Measurements from ENCODE around the gene AKAP5. TPM values are rescaled to one million over a fixed set of nuclear protein-coding genes. Genes with fewer than 3 reads are reported as not detected.
A peak's percentile ranks its signal among the peaks of the same experiment; 100 is the strongest.

The AKAP5 gene
- total and polyA plus RNA-seq, 4 experiments from 2014 or later: 0.11 to 0.20 (median 0.14) TPM; not detected in 1

DNA sequence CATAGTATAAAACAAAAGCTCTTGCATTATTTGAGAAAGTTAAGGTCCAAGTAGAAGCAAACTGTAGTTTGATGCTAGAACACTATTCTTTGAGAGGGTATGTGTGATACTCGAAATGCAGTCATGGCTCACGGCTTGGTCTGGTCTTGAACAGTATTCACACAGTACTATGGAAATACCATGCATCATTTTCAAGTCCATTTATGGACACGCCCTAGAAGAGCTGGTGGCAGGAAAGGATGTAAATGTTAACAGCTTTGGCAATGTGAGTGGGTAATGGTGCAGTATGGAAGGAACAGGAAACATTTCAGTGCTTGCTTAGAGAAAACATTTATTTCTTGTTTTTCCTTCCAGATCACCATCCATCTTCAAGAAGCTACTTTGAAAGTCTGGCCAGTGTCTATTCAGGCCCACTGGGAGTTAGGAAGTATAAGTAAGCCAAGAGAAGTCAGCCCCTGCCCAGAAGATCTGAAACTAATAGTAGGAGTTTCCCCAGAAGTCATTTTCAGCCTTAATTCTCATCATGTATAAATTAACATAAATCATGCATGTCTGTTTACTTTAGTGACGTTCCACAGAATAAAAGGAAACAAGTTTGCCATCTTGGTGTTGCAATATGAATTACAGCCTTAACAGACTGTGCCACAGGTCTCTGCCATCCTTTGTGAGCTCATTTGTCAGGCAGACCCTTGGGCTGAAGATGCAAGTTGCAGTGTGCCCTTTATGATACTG lies 5.7 kb upstream of the AKAP5 start:
- H3K36me3 ChIP-seq (ENCODE audit: insufficient read depth, low read length): peaks cover 6% of the 10 kb centered on the region
- Mint-ChIP-seq H3K27ac (peak overlapping the region in 2 of 7 donors; percentile 19 to 58), H3K36me3 (peaks cover 3 to 22% of the 10 kb centered on the region in 2 donors), H3K4me1 (peaks cover under 1 to 20% (median 7%) of the 10 kb centered on the region in 4 donors), H3K27me3 (no peaks in the 10 kb centered on the region), H3K4me3 (no peak overlapping the region), H3K9me3 (no peaks in the 10 kb centered on the region)
- intact Hi-C loops (cut with micrococcal nuclease): no loop called here
- no peaks in the 10 kb centered on the region for H3K9me3 ChIP-seq (ENCODE audit: control insufficient read depth in 1 of 2, low read length in 2 of 2)
- H3K4me3 ChIP-seq (ENCODE audit: low read length in 2 of 2): no peak overlapping the region
- no peak overlapping the region for H3K27ac ChIP-seq (ENCODE audit: low read depth, low read length)
- H3K27me3 ChIP-seq (ENCODE audit: insufficient read depth, low read length): no peaks in the 10 kb centered on the region
- ChIA-PET CTCF (ENCODE audit: partially characterized antibody) (interaction anchor here (1.1 to 1.2 kb wide), 2 partner anchors 51 to 116 kb away, joined by 3 to 4 read pairs; no protein-coding TSS in a partner anchor), POLR2A (ENCODE audit: partially characterized antibody) (no interaction called here)
- H3K4me1 ChIP-seq (ENCODE audit: insufficient read depth, low read length): peaks cover 6% of the 10 kb centered on the region
- DNase-seq: no peak

DNA sequence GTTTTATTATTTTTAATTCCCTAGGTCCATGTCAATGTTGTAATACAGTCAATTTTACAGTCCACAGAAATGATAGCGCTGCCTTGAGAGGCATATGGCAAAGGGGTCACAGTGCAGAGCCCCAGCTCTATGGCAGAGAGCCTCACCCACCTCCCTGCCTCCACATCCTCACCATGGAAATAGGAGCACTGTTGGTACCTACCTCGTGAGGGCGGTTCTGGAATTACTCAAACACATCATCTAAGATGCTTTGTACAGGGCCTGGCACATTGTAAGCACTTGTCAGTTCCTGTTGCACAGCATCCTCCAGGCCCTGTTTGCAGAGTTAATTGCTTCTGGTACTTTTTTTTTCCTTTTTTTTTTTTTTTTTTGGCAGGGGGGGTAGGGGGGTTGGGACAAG lies 4.1 kb upstream of the AKAP5 start:
- H3K9me3 Mint-ChIP-seq: no peaks in the 10 kb centered on the region

DNA sequence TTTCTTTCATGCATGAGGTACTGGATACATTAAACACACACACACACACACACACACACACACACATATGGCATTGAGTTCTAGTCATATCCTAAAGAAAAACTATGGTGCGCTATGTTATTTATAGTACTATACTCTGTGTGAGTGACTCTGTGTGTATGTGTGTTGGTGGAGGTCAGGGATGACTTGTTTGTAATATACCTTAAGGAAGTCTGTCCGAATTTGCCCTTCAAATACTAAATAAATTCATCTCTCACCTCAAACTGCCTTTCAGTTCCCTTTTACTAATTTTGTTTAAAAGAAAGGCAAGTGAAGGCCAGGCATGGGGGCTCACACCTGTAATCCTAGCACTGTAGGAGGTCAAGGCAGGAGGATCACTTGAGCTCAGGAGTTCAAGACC lies 2.1 kb upstream of the AKAP5 start:
- no peaks in the 10 kb centered on the region for H3K27me3 Mint-ChIP-seq
- H3K36me3 ChIP-seq (ENCODE audit: insufficient read depth, low read length): no peaks in the 10 kb centered on the region
- peaks cover 0 to 12% of the 10 kb centered on the region in 2 donors for H3K36me3 Mint-ChIP-seq
- no peak for DNase-seq
- H3K27ac ChIP-seq (ENCODE audit: low read depth, low read length): no peak overlapping the region
- no peak overlapping the region for H3K4me3 Mint-ChIP-seq
- no peaks in the 10 kb centered on the region for H3K27me3 ChIP-seq (ENCODE audit: insufficient read depth, low read length)
- CTCF ChIA-PET (ENCODE audit: partially characterized antibody): interaction anchor here (1.6 to 4.8 kb wide), 4 partner anchors 18 to 47 kb away, joined by 4 to 29 read pairs (median 10); no protein-coding TSS in a partner anchor
- no peak overlapping the region for H3K4me3 ChIP-seq (ENCODE audit: low read length in 2 of 2)
- intact Hi-C loops (cut with micrococcal nuclease): no loop called here
- H3K4me1 Mint-ChIP-seq: peaks cover 23 to 45% (median 30%) of the 10 kb centered on the region in 4 donors
- no peaks in the 10 kb centered on the region for H3K9me3 Mint-ChIP-seq
- POLR2A ChIA-PET (ENCODE audit: partially characterized antibody): interaction anchor here (0.8 to 1.1 kb wide), 2 partner anchors 42 to 74 kb away, joined by 3 to 6 read pairs; partner anchors contain the start of gene ZBTB1
- H3K9me3 ChIP-seq (ENCODE audit: control insufficient read depth in 1 of 2, low read length in 2 of 2): no peaks in the 10 kb centered on the region
- peak overlapping the region in 1 of 7 donors; percentile 22 for H3K27ac Mint-ChIP-seq
- H3K4me1 ChIP-seq (ENCODE audit: insufficient read depth, low read length): peaks cover 32% of the 10 kb centered on the region

More for the DNA sequence above, 4.1 kb upstream of the AKAP5 start:
- H3K27ac Mint-ChIP-seq: peak overlapping the region in 2 of 7 donors; percentile 52 to 63
- H3K4me1 ChIP-seq (ENCODE audit: insufficient read depth, low read length): peaks cover 18% of the 10 kb centered on the region
- no peaks in the 10 kb centered on the region for H3K27me3 Mint-ChIP-seq
- no peaks in the 10 kb centered on the region for H3K9me3 ChIP-seq (ENCODE audit: control insufficient read depth in 1 of 2, low read length in 2 of 2)
- intact Hi-C loops (cut with micrococcal nuclease): no loop called here
- H3K36me3 Mint-ChIP-seq: peaks cover 0 to 13% of the 10 kb centered on the region in 2 donors
- H3K4me1 Mint-ChIP-seq: peaks cover 11 to 30% (median 15%) of the 10 kb centered on the region in 4 donors
- no peaks in the 10 kb centered on the region for H3K27me3 ChIP-seq (ENCODE audit: insufficient read depth, low read length)
- DNase-seq: no peak
- ChIA-PET CTCF (ENCODE audit: partially characterized antibody) (interaction anchor here (4.8 kb wide), 1 partner anchor 32 kb away, joined by 29 read pairs; no protein-coding TSS in a partner anchor), POLR2A (ENCODE audit: partially characterized antibody) (interaction anchor here (1.4 kb wide), 1 partner anchor 40 kb away, joined by 6 read pairs; no protein-coding TSS in a partner anchor)
- no peak overlapping the region for H3K27ac ChIP-seq (ENCODE audit: low read depth, low read length)
- no peaks in the 10 kb centered on the region for H3K36me3 ChIP-seq (ENCODE audit: insufficient read depth, low read length)
- H3K4me3 Mint-ChIP-seq: no peak overlapping the region
- H3K4me3 ChIP-seq (ENCODE audit: low read length in 2 of 2): no peak overlapping the region

DNA sequence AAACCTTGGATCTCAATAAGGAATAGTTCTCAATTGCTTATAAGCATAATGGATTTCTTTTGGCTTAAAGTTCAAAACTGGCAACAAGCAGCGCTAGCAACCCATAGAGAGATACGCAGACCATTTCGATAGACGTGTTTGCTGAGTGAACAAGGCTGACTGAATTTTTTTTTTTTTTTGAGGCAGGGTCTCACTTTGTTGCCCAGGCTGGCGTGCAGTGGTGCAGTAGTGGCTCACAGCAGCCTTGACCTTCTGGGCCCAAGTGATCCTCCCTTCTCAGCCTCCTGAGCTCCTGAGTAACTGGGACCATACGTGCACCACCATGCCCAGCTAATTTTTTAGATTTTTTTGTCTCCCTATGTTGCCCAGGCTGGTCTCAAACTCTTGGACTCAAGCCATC lies 1.4 kb upstream of the AKAP5 start:
- intact Hi-C loops (cut with micrococcal nuclease): no loop called here

DNA sequence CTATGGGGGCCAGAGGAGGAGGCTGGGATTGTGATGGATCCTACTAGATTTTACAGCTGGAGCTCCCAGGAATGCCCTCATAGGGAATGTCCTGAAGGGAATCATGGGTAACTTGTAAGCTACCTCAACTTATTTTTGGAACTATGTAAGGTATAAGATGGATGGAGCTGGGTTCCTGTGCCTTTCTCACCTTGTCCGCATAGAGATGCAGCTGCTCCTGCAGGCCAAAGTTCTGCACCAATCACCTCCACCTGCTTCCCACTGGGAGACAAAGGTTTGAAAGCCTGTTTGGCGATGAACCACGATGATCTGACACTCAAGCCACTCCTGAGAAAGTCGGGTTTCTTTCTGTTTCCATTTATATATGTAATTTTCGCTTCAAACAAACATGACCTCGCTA lies 648 bp upstream of the AKAP5 start:
- peaks cover 0 to 9% of the 10 kb centered on the region in 2 donors for H3K36me3 Mint-ChIP-seq
- intact Hi-C loops (cut with micrococcal nuclease): loop anchor here (5.0 kb wide), 1 partner anchor 77 kb away; the partner anchor contains the start of gene MTHFD1
- Histone ChIP-seq H3K36me3 (ENCODE audit: insufficient read depth, low read length) (no peaks in the 10 kb centered on the region), H3K4me1 (ENCODE audit: insufficient read depth, low read length) (peaks cover 36% of the 10 kb centered on the region), H3K27me3 (ENCODE audit: insufficient read depth, low read length) (no peaks in the 10 kb centered on the region), H3K4me3 (ENCODE audit: low read length in 2 of 2) (peak overlapping the region; percentile 38 to 53), H3K9me3 (ENCODE audit: control insufficient read depth in 1 of 2, low read length in 2 of 2) (no peaks in the 10 kb centered on the region), H3K27ac (ENCODE audit: low read depth, low read length) (peak overlapping the region; percentile 29)
- ChIA-PET POLR2A (ENCODE audit: partially characterized antibody) (interaction anchor here (0.8 to 1.3 kb wide), 2 partner anchors 19 to 36 kb away, joined by 3 to 4 read pairs; no protein-coding TSS in a partner anchor), CTCF (ENCODE audit: partially characterized antibody) (interaction anchor here (0.9 to 4.8 kb wide), 5 partner anchors 10 to 96 kb away, joined by 3 to 29 read pairs (median 16); no protein-coding TSS in a partner anchor)
- no peaks in the 10 kb centered on the region for H3K9me3 Mint-ChIP-seq
- no peak for DNase-seq
- H3K4me1 Mint-ChIP-seq: peaks cover 25 to 45% (median 34%) of the 10 kb centered on the region in 4 donors
- H3K27me3 Mint-ChIP-seq: no peaks in the 10 kb centered on the region
- peak overlapping the region; percentile 71 to 89 (median 78) for H3K27ac Mint-ChIP-seq
- H3K4me3 Mint-ChIP-seq: peak overlapping the region; percentile 82 to 94 (median 90)

More for the DNA sequence above, 1.4 kb upstream of the AKAP5 start:
- no peaks in the 10 kb centered on the region for H3K9me3 ChIP-seq (ENCODE audit: control insufficient read depth in 1 of 2, low read length in 2 of 2)
- peaks cover 0 to 12% of the 10 kb centered on the region in 2 donors for H3K36me3 Mint-ChIP-seq
- DNase-seq: no peak
- no peaks in the 10 kb centered on the region for H3K27me3 ChIP-seq (ENCODE audit: insufficient read depth, low read length)
- peak overlapping the region in 2 of 7 donors; percentile 18 to 53 for H3K27ac Mint-ChIP-seq
- peaks cover 26 to 47% (median 33%) of the 10 kb centered on the region in 4 donors for H3K4me1 Mint-ChIP-seq
- no peaks in the 10 kb centered on the region for H3K9me3 Mint-ChIP-seq
- POLR2A ChIA-PET (ENCODE audit: partially characterized antibody): interaction anchor here (0.8 to 1.3 kb wide), 3 partner anchors 18 to 74 kb away, joined by 3 to 4 read pairs (median 3); no protein-coding TSS in a partner anchor
- peak overlapping the region in 4 of 8 donors; percentile 2 to 89 (median 26) for H3K4me3 Mint-ChIP-seq
- no peaks in the 10 kb centered on the region for H3K27me3 Mint-ChIP-seq
- H3K36me3 ChIP-seq (ENCODE audit: insufficient read depth, low read length): no peaks in the 10 kb centered on the region
- no peak overlapping the region for H3K27ac ChIP-seq (ENCODE audit: low read depth, low read length)
- no peak overlapping the region for H3K4me3 ChIP-seq (ENCODE audit: low read length in 2 of 2)
- H3K4me1 ChIP-seq (ENCODE audit: insufficient read depth, low read length): peaks cover 36% of the 10 kb centered on the region
- CTCF ChIA-PET (ENCODE audit: partially characterized antibody): interaction anchor here (0.9 to 4.8 kb wide), 6 partner anchors 9 to 97 kb away, joined by 3 to 29 read pairs (median 4); no protein-coding TSS in a partner anchor

DNA sequence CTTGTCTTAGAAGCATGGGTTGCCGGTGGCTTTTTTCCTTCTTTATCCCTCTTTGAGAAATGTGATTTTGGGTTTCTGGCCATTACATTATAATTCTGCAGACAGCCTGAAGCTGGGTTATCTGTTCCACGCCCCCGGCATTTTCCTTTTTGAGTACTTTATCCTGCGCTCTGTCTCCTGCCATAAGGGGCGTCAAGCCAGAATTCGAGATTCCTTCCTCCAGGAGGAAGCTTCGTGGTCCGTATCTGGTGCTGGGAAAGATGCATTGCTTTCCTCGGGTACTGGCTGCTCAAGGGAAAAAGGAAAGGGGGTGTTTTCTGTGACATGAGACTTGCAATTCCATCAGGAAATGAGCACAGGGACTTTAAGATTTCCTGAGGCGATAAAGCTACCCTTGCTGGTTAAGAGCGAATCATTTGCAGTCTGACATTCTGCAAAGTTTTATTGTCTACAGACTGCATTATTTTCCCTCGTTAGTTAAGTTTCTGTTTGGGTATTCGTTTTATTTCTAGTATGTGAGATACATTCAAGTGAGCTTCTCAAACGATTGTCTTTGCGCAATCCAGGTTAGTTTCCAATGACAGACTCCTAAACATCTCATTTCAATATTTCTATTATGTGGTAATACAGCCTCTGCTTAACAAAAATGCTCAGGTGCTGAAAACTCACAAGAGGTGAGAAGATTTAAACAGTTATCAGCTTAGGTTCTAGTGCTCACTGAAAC lies 694 bp downstream of the AKAP5 start:
- ChIA-PET CTCF (ENCODE audit: partially characterized antibody) (interaction anchor here (0.9 to 3.5 kb wide), 13 partner anchors 9 to 426 kb away, joined by 3 to 17 read pairs (median 4); partner anchors contain the start of gene HSPA2), POLR2A (ENCODE audit: partially characterized antibody) (interaction anchor here (0.7 to 2.0 kb wide), 7 partner anchors 25 to 78 kb away, joined by 3 to 12 read pairs (median 3); partner anchors contain the start of genes MTHFD1 and ZBTB1)
- Histone ChIP-seq H3K27me3 (ENCODE audit: insufficient read depth, low read length) (no peaks in the 10 kb centered on the region), H3K36me3 (ENCODE audit: insufficient read depth, low read length) (no peaks in the 10 kb centered on the region), H3K4me1 (ENCODE audit: insufficient read depth, low read length) (peaks cover 36% of the 10 kb centered on the region), H3K4me3 (ENCODE audit: low read length in 2 of 2) (peak overlapping the region; percentile 31 to 57), H3K9me3 (ENCODE audit: control insufficient read depth in 1 of 2, low read length in 2 of 2) (no peaks in the 10 kb centered on the region), H3K27ac (ENCODE audit: low read depth, low read length) (no peak overlapping the region)
- peak overlapping the region; percentile 53 to 88 (median 69) for H3K27ac Mint-ChIP-seq
- intact Hi-C loops (cut with micrococcal nuclease): loop anchor here (1.0 to 5.0 kb wide), 3 partner anchors 8 to 79 kb away; partner anchors contain the start of genes MTHFD1 and ZBTB25
- peaks cover 0 to 6% of the 10 kb centered on the region in 2 donors for H3K36me3 Mint-ChIP-seq
- no peaks in the 10 kb centered on the region for H3K9me3 Mint-ChIP-seq
- H3K27me3 Mint-ChIP-seq: no peaks in the 10 kb centered on the region
- H3K4me3 Mint-ChIP-seq: peak overlapping the region; percentile 80 to 95 (median 86)
- H3K4me1 Mint-ChIP-seq: peaks cover 25 to 45% (median 33%) of the 10 kb centered on the region in 4 donors
- no peak for DNase-seq

Measured in CD4-positive, alpha-beta memory T cell (primary cell).